Spleen (tissue), 11 donors: Measurements from ENCODE around the gene NECAB2. TPM values are rescaled to one million over a fixed set of nuclear protein-coding genes. Genes with fewer than 3 reads are reported as not detected.

Source experiments
- DNase-seq: peaks from one replicate; pipeline ENCODE4 v3.0.0-alpha.2; 2020
- H3K27ac ChIP-seq, 8 donors: fragments of 200-600 bp; sonication (generic) in 7 of 8; 1 replicate in 4 of 8; 2 replicates in 4 of 8; pipeline versions ENCODE4 v1.5.0 to v1.8.0; 2016 to 2021; ENCODE audit warnings: inconsistent platforms in 4 of 8, mild to moderate bottlenecking in 4 of 8, moderate library complexity in 1 of 8
- H3K27me3 ChIP-seq, 7 donors: fragments of 200-600 bp; sonication (generic) in 6 of 7; replicated peaks in 1 of 7; 1 replicate in 4 of 7; 2 replicates in 3 of 7; pipeline versions ENCODE4 v1.5.0 to v1.8.0; 2016 to 2021; ENCODE audit warnings: inconsistent platforms in 3 of 7, mild to moderate bottlenecking in 1 of 7
- H3K36me3 ChIP-seq, 6 donors: fragments of 200-600 bp; sonication (generic) in 5 of 6; 1 replicate in 4 of 6; 2 replicates in 2 of 6; pipeline versions ENCODE4 v1.5.0 to v1.8.0; 2016 to 2021; ENCODE audit warnings: inconsistent platforms in 2 of 6
- H3K4me1 ChIP-seq, 6 donors: fragments of 200-600 bp; sonication (generic) in 5 of 6; 1 replicate in 3 of 6; 2 replicates in 3 of 6; pipeline versions ENCODE4 v1.5.0 to v1.8.0; 2016 to 2021; ENCODE audit warnings: inconsistent platforms in 3 of 6
- H3K4me3 ChIP-seq, 8 donors: fragments of 200-600 bp; sonication (generic) in 7 of 8; 1 replicate in 4 of 8; 2 replicates in 4 of 8; pipeline versions ENCODE4 v1.5.0 to v1.8.0; 2016 to 2021; ENCODE audit warnings: inconsistent platforms in 4 of 8, mild to moderate bottlenecking in 4 of 8, moderate library complexity in 2 of 8
- H3K9me3 ChIP-seq, 8 donors: fragments of 200-600 bp; sonication (generic) in 7 of 8; 1 replicate in 4 of 8; 2 replicates in 4 of 8; pipeline versions ENCODE4 v1.5.0 to v1.8.0; 2016 to 2021; ENCODE audit warnings: inconsistent platforms in 4 of 8
- POLR2A ChIP-seq, 3 donors: fragments of 450-650 bp; IDR thresholded peaks; one replicate each; pipeline ENCODE4 v1.5.1; 2017; ENCODE audit warnings: antibody characterized with exemption in 3 of 3, mild to moderate bottlenecking in 1 of 3
- POLR2AphosphoS5 ChIP-seq, 3 donors: sonication (generic); formaldehyde crosslinking; IDR thresholded peaks; one replicate each; pipeline ENCODE4 v1.5.1; 2017; ENCODE audit warnings: antibody characterized with exemption in 3 of 3
- WGBS, 5 donors: extraction: QIAGEN DNeasy Blood & Tissue Kit in 3 of 5; methylation state at CpG; one replicate each; pipeline versions ENCODE4 v1.1.5 to v1.1.7; 2013 to 2018; 5-methylcytosine and 5-hydroxymethylcytosine counted together
- intact Hi-C: fragments of 100-400 bp; cut with DNase I; formaldehyde crosslinking; loops from one replicate; pipeline ENCODE4 v1.15.0; 2023; ENCODE audit warnings: low total_unique reads
- polyA plus RNA-seq, 3 donors: library from polyadenylated mRNA; stranded (reverse); fragments of 200-250 nt; gene quantifications; one replicate each; pipeline ENCODE4 v1.2.1, GENCODE V29; 2013
- total RNA-seq, 7 donors: library from RNA; depleted of rRNA in 3 of 7; stranded (reverse); fragments of >200 nt in 3 of 7; fragmentation: NEBNext Ultra II Directional in 4 of 7; extraction: Animal tissue kit (Norgen Biotek cat#: 25700) in 4 of 7; gene quantifications; one replicate each; pipeline versions ENCODE4 v1.1.0 to v1.2.1, GENCODE V29; 2016 to 2021
- TF ChIP-seq, protein P1 (sequence below), 11 experiments: fragments of 200-600 bp in 7 of 11; fragments of 450-650 bp in 4 of 11; sonication (generic) in 4 of 11; IDR thresholded peaks in 8 of 11; conservative IDR thresholded peaks in 3 of 11; 1 replicate in 7 of 11; 2 replicates in 4 of 11; pipeline versions ENCODE4 v1.4.0 to v1.8.0; 2016 to 2021; ENCODE audit warnings: antibody characterized with exemption in 11 of 11, inconsistent platforms in 4 of 11, mild to moderate bottlenecking in 1 of 11
- donor health status: healthy with polysubstance abuse.
- donor health status: DM: no; HTN: no; CAD: no; lungs with moderate emphysema.
- donor health status: DM: no; HTN: no; CAD: no.
- donor health status: Bipolar disorder and iron deficiency.
- donor health status: healthy.
- donor health status: DM: no; HTN: no; CAD: no.
- donor health status: DM: yes; HTN: yes; CAD: no.

NECAB2 gene
- total and polyA plus RNA-seq, 10 donors: 0.16 to 3.1 (median 1.2) TPM; not detected in 4

DNA sequence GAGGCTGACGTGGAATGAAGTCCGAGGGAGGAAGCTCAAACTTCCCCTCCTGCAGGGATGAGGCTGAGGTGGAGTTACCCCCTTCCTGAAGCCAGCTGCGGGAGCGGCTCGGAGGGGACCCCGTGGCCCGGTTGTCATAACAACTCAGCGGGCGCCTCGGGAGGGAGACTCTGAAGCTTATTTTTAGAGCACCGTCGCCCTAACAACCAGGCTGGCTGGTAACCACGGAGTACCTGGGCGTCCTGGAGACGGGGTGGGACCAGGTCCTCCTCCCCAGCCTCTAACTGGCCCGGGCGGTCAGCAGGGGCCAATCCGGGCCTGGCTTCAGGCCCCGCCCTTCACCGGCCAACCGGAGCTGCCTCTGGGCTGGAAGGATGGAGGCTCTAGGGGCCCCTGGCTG, 27.7 kb downstream of the NECAB2 start:
- Histone ChIP-seq H3K9me3 (no peaks in the 10 kb centered on the region), H3K4me3 (peak overlapping the region in 1 of 8 donors; percentile 42), H3K27me3 (peaks cover 0 to 92% (median 14%) of the 10 kb centered on the region in 7 donors), H3K4me1 (peaks cover 0 to 7% (median 2%) of the 10 kb centered on the region in 6 donors), H3K27ac (peak overlapping the region in 2 of 8 donors; percentile 81 to 85), H3K36me3 (no peaks in the 10 kb centered on the region)
- 4 to 13% (median 8%) methylated on average over 14 to 21 of the region's 21 CpGs for WGBS, 5 donors
- TF ChIP-seq POLR2AphosphoS5 (IDR thresholded peaks at IDR 0.05): no peak
- TF ChIP-seq, protein P1, sequence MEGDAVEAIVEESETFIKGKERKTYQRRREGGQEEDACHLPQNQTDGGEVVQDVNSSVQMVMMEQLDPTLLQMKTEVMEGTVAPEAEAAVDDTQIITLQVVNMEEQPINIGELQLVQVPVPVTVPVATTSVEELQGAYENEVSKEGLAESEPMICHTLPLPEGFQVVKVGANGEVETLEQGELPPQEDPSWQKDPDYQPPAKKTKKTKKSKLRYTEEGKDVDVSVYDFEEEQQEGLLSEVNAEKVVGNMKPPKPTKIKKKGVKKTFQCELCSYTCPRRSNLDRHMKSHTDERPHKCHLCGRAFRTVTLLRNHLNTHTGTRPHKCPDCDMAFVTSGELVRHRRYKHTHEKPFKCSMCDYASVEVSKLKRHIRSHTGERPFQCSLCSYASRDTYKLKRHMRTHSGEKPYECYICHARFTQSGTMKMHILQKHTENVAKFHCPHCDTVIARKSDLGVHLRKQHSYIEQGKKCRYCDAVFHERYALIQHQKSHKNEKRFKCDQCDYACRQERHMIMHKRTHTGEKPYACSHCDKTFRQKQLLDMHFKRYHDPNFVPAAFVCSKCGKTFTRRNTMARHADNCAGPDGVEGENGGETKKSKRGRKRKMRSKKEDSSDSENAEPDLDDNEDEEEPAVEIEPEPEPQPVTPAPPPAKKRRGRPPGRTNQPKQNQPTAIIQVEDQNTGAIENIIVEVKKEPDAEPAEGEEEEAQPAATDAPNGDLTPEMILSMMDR (IDR thresholded peaks at IDR 0.05 in 8 of 11, conservative IDR thresholded peaks at IDR 0.05 in 3 of 11): no peak
- no peak for TF ChIP-seq POLR2A (IDR thresholded peaks at IDR 0.05)
- intact Hi-C loops: no loop called here
- no peak for DNase-seq

DNA sequence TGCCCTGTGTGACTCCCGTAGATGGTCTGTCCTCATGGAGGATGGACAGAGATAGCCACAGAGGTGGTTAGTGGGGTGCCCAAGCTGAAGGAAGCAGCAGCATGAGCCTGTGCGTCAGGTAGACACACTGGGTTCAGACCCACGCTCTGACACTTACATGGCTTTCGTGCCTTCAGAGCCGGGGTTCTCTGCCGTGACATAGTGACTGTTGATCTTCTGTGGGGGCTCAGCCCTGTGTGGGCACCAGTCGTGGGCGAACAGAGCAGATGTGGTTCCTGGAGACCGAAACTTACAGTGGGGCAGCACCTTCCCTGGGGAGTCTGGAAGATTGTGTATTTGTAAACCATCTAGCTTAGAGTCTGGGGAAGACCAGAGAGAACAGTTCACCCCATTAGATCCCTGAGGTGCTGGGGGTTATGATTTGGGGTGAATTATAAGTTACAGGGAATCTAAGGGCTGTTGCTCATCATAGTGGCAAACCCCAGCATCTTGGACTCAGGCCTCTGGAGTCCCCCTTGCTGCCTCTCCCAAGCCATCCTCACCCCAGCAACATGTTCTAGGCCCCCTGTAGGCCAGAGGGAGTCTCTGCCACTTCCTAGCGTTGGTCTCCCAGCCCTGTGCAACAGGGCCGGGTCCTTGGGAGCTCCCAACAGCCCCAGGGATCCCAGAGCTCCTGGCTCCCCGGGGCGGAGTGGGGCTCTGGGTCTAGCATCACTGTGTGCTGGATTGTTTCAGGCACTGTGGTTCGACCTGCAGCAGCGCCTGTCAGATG, 28.6 kb downstream of the NECAB2 start:
- WGBS, 5 donors: 76 to 88% (median 81%) methylated on average over 9 to 15 of the region's 15 CpGs

DNA sequence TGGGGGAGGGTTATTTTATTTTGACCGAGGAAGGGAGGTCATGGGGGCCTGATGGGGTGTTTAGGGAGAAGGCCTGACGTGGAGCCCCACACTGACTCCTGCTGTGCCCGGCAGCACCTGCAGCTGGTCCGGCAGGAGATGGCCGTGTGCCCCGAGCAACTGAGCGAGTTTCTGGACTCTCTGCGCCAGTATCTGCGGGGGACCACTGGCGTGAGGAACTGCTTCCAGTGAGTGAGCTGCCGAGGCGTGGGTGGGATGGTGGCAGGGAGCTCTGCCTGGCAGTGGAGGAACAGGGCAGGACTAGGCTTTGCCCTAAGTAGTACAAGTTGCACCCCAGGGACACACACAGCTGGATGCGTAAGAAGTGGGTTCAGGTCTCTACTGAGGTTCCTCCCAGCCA, 30.0 kb downstream of the NECAB2 start:
- intact Hi-C loops: no loop called here
- TF ChIP-seq, protein P1 (IDR thresholded peaks at IDR 0.05 in 8 of 11, conservative IDR thresholded peaks at IDR 0.05 in 3 of 11): no peak
- TF ChIP-seq POLR2AphosphoS5 (IDR thresholded peaks at IDR 0.05) (no peak), POLR2A (IDR thresholded peaks at IDR 0.05) (no peak)
- peaks cover 0 to 93% (median 12%) of the 10 kb centered on the region in 7 donors for H3K27me3 ChIP-seq
- H3K27ac ChIP-seq: no peak overlapping the region
- 85 to 91% (median 91%) methylated on average over 12 to 13 of the region's 13 CpGs for WGBS, 5 donors
- peak; percentile 46 for DNase-seq
- H3K4me3 ChIP-seq: no peak overlapping the region
- H3K9me3 ChIP-seq: no peaks in the 10 kb centered on the region
- H3K4me1 ChIP-seq: peaks cover 0 to 7% (median 2%) of the 10 kb centered on the region in 6 donors
- H3K36me3 ChIP-seq: no peaks in the 10 kb centered on the region

More for the DNA sequence above, 28.6 kb downstream of the NECAB2 start:
- Histone ChIP-seq H3K9me3 (no peaks in the 10 kb centered on the region), H3K4me1 (peaks cover 0 to 7% (median 2%) of the 10 kb centered on the region in 6 donors), H3K27ac (no peak overlapping the region), H3K4me3 (no peak overlapping the region), H3K27me3 (peaks cover 0 to 92% (median 14%) of the 10 kb centered on the region in 7 donors), H3K36me3 (no peaks in the 10 kb centered on the region)
- intact Hi-C loops: no loop called here
- DNase-seq: peak; percentile 42
- TF ChIP-seq POLR2AphosphoS5 (IDR thresholded peaks at IDR 0.05): no peak
- no peak for TF ChIP-seq POLR2A (IDR thresholded peaks at IDR 0.05)
- TF ChIP-seq, protein P1 (IDR thresholded peaks at IDR 0.05 in 8 of 11, conservative IDR thresholded peaks at IDR 0.05 in 3 of 11): no peak

GRCh38 chr16:84000989-84001642, 33.1 kb downstream of the NECAB2 start:
- H3K4me3 ChIP-seq: no peak overlapping the region

More at GRCh38 chr16:84000989-84001642, 33.1 kb downstream of the NECAB2 start:
- Histone ChIP-seq H3K4me1 (no peaks in the 10 kb centered on the region), H3K9me3 (no peaks in the 10 kb centered on the region), H3K27ac (no peak overlapping the region), H3K27me3 (peaks cover 0 to 90% (median 3%) of the 10 kb centered on the region in 7 donors), H3K36me3 (no peaks in the 10 kb centered on the region)
- 67 to 90% (median 75%) methylated on average over 9 to 13 of the region's 13 CpGs for WGBS, 5 donors
- TF ChIP-seq, protein P1 (IDR thresholded peaks at IDR 0.05 in 8 of 11, conservative IDR thresholded peaks at IDR 0.05 in 3 of 11): no peak
- TF ChIP-seq POLR2A (IDR thresholded peaks at IDR 0.05): no peak
- no peak for TF ChIP-seq POLR2AphosphoS5 (IDR thresholded peaks at IDR 0.05)
- intact Hi-C loops: no loop called here
- peak; percentile 30 for DNase-seq
